Esophagus squamous epithelium (tissue), 4 donors: ENCODE data around the gene FILIP1L.

Experiments
- POLR2A ChIP-seq, 4 donors: fragments of 450-650 bp; IDR thresholded peaks; one replicate each; pipeline ENCODE4 v1.6.1; 2017; ENCODE audit warnings: antibody characterized with exemption in 4 of 4, mild to moderate bottlenecking in 4 of 4, moderate library complexity in 3 of 4
- TF ChIP-seq, protein P1 (sequence below), 6 experiments: fragments of 450-650 bp in 4 of 6; fragments of 200-600 bp in 2 of 6; sonication (generic) in 2 of 6; IDR thresholded peaks; one replicate each; pipeline ENCODE4 v1.5.1; 2016 to 2019; ENCODE audit warnings: antibody characterized with exemption in 6 of 6, mild to moderate bottlenecking in 4 of 6, moderate library complexity in 4 of 6

DNA sequence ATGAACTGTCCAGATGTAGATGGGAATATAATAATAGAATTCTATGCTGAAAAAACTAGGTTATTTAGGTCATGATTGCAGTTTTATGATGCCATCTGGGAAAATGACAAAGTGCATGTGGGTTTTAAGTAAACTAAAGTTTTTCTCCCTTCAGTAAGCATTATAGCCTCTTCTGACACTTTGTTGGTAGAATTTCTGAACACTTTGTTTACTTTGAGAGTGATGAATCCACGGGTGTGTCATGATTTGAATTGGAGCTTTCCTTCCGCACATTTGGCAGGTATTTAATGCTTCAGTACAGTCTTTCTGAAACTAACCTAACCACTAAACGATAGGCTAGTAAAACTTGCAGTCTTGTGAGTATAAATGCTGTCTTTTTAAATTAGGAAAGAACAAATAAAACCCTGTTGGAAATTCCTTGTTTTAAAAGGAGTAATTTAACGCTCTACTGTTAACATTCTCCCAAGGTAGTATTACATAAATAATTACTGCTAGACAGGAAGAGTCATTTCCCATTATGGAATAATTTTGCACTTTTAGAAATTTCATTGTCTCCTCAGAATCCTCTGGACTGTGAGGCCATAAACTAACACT lies 7.0 kb downstream of the FILIP1L start:
- TF ChIP-seq, protein P1, sequence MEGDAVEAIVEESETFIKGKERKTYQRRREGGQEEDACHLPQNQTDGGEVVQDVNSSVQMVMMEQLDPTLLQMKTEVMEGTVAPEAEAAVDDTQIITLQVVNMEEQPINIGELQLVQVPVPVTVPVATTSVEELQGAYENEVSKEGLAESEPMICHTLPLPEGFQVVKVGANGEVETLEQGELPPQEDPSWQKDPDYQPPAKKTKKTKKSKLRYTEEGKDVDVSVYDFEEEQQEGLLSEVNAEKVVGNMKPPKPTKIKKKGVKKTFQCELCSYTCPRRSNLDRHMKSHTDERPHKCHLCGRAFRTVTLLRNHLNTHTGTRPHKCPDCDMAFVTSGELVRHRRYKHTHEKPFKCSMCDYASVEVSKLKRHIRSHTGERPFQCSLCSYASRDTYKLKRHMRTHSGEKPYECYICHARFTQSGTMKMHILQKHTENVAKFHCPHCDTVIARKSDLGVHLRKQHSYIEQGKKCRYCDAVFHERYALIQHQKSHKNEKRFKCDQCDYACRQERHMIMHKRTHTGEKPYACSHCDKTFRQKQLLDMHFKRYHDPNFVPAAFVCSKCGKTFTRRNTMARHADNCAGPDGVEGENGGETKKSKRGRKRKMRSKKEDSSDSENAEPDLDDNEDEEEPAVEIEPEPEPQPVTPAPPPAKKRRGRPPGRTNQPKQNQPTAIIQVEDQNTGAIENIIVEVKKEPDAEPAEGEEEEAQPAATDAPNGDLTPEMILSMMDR (IDR thresholded peaks at IDR 0.05) = no peak
- TF ChIP-seq POLR2A (IDR thresholded peaks at IDR 0.05) = no peak
